Stimulated activated CD8-positive, alpha-beta memory T cell treated with anti-CD3 and anti-CD28 coated beads, Interleukin-15, amount 100 ng/mL, for 48 hours (primary cell): Measurements from ENCODE around the gene KRTDAP.

Source experiments
- DNase-seq, 2 donors: peaks; one replicate each; pipeline ENCODE4 v3.0.0-alpha.2; 2020; ENCODE audit warnings: low read depth in 2 of 2

KRTDAP gene

GRCh38 chr19:35490364-35490763 lies at the start of gene KRTDAP:
Gene KRTDAP, minus strand, starts transcription at chr19:35490464. Its CDS starts 22 bp downstream, at chr19:35490442.
- DNase-seq: no peak

GRCh38 chr19:35539850-35540249 lies 49.6 kb upstream of the KRTDAP start:
- DNase-seq: no peak

GRCh38 chr19:35539314-35539713 lies 49.0 kb upstream of the KRTDAP start:
- DNase-seq: no peak

- no peak for DNase-seq
Measured at GRCh38 chr19:35534803-35535480, 44.7 kb upstream of the KRTDAP start.

GRCh38 chr19:35533822-35534392 lies 43.6 kb upstream of the KRTDAP start:
- peak in 1 of 2 donors; percentile 15 for DNase-seq

GRCh38 chr19:35533201-35533821 lies 43.0 kb upstream of the KRTDAP start, which contains the start of gene GAPDHS:
Gene GAPDHS, plus strand, starts transcription at chr19:35533456. Its CDS starts 72 bp downstream, at chr19:35533528.
- no peak for DNase-seq

GRCh38 chr19:35531291-35531690 lies 41.0 kb upstream of the KRTDAP start:
- no peak for DNase-seq

- DNase-seq: no peak
Measured at GRCh38 chr19:35529241-35530218, 39.3 kb upstream of the KRTDAP start.

GRCh38 chr19:35528218-35529038 lies 38.2 kb upstream of the KRTDAP start, which contains the start of gene SBSN:
Gene SBSN, minus strand, starts transcription at chr19:35528311. Its CDS starts 30 bp downstream, at chr19:35528281.
- DNase-seq: no peak

- DNase-seq: no peak
Measured at GRCh38 chr19:35525873-35526272, 35.6 kb upstream of the KRTDAP start.

GRCh38 chr19:35524181-35524837 lies 34.0 kb upstream of the KRTDAP start:
- no peak for DNase-seq

- no peak for DNase-seq
Measured at GRCh38 chr19:35522745-35523327, 32.6 kb upstream of the KRTDAP start.

GRCh38 chr19:35521124-35521743 lies 31.0 kb upstream of the KRTDAP start:
- DNase-seq: no peak

GRCh38 chr19:35519291-35519690 lies 29.0 kb upstream of the KRTDAP start:
- DNase-seq: no peak

GRCh38 chr19:35518313-35518712 lies 28.0 kb upstream of the KRTDAP start:
- DNase-seq: no peak

GRCh38 chr19:35517342-35517741 lies 27.1 kb upstream of the KRTDAP start:
- no peak for DNase-seq

GRCh38 chr19:35516310-35516709 lies 26.0 kb upstream of the KRTDAP start:
- DNase-seq: no peak

GRCh38 chr19:35514282-35514809 lies 24.1 kb upstream of the KRTDAP start:
- no peak for DNase-seq

- no peak for DNase-seq
Measured at GRCh38 chr19:35513628-35514281, 23.5 kb upstream of the KRTDAP start, which contains the start of gene DMKN. Gene DMKN, minus strand, starts transcription at chr19:35513649. Its CDS starts 174 bp downstream, at chr19:35513475.
